A549 (cell line): Measurements from ENCODE around the gene SPRED3.

Experiments
- CTCF ChIP-seq: fragments of >200 bp; sonication (Bioruptor Twin); formaldehyde crosslinking; IDR thresholded peaks from 3 replicates; pipeline ENCODE4 v1.5.1; 2016
- MAFK ChIP-seq: fragments of 450-650 bp; IDR thresholded peaks from 2 replicates; pipeline ENCODE4 v1.6.1; 2014; ENCODE audit not compliant: partially characterized antibody
- NPAS2 ChIP-seq: fragments of 250-450 bp; sonication (Bioruptor Pico); IDR thresholded peaks from 2 replicates; pipeline ENCODE4 v1.8.0; 2022; ENCODE audit warnings: mild to moderate bottlenecking, moderate library complexity, borderline replicate concordance
- RNF2 ChIP-seq: fragments of 200-600 bp; sonication (generic); IDR thresholded peaks from 2 replicates; pipeline ENCODE4 v1.6.1; 2016; ENCODE audit warnings: low read depth, mild to moderate bottlenecking, antibody characterized with exemption, moderate library complexity, borderline replicate concordance

DNA sequence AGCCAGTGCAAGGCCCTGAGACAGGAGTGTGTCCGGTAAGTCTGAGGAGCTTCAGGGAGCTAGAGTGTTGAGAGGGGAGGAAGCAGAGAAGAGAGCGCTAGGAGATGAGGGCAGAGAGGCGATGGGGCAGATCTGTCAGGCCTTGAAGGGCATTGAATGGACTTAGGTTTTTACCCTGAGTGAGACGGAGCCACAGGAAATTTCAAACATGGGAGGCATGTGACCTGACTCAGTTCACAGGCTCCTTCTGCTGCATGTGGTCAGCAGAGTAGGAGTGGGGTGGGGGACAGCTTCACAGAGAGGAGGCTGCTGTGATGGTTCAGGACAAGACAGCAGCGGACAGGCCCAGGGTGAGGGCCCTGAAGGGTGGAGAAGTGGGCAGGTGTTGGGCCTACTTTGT, 11.9 kb downstream of the SPRED3 start:
- TF ChIP-seq RNF2 (no peak), NPAS2 (CRISPR knock-in tag) (no peak), CTCF (no peak), MAFK (no peak)
